PFSK-1 (cell line): ENCODE data around the gene NLRP11.

Experiments
- FOXP2 ChIP-seq: optimal IDR thresholded peaks from 2 replicates; pipeline ENCODE3; 2011; ENCODE audit warnings: borderline replicate concordance, control low read depth, inconsistent platforms; ENCODE audit not compliant: insufficient read depth; ENCODE audit errors: extremely low read length, extremely low read depth
- POLR2AphosphoS5 ChIP-seq: IDR thresholded peaks from 2 replicates; pipeline ENCODE4 v1.6.1; 2012; ENCODE audit warnings: low read depth, mild to moderate bottlenecking, control low read depth, low read length, moderate library complexity
- SIN3A ChIP-seq: IDR thresholded peaks from 2 replicates; pipeline ENCODE4 v1.6.1; 2012; ENCODE audit warnings: mild to moderate bottlenecking, low read length, moderate library complexity, borderline replicate concordance; ENCODE audit not compliant: insufficient read depth
- TAF1 ChIP-seq: IDR thresholded peaks from 2 replicates; pipeline ENCODE4 v1.6.1; 2012; ENCODE audit warnings: low read length, control low read depth, borderline replicate concordance; ENCODE audit not compliant: insufficient read depth
- TF ChIP-seq, protein P1 (sequence below), 2 experiments: IDR thresholded peaks; 2 replicates each; pipeline versions ENCODE4 v1.6.1 to v1.8.0; 2011 to 2012; ENCODE audit warnings: low read depth in 2 of 2, low read length in 2 of 2, control low read depth in 1 of 2, inconsistent platforms in 1 of 2, mild to moderate bottlenecking in 1 of 2, moderate library complexity in 1 of 2; ENCODE audit not compliant: insufficient read depth in 1 of 2

NLRP11 gene

DNA sequence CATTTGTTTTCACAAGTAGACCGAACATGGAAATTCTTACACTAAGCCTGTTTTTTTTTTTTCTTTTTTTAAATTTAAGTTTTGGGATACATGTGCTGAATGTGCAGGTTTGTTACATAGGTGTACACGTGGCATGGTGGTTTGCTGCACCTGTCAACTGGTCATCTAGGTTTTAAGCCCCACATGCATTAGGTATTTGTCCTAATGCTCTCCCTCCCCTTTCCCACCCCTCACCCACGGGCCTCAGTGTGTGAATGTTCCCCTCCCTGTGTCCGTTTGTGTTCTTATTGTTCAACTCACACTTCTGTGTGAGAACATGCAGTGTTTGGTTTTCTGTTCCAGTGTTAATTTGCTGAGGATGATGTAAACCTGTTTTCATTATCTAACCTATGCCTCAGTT lies 7.1 kb upstream of the NLRP11 start:
- TF ChIP-seq POLR2AphosphoS5 (no peak), FOXP2 (no peak), TAF1 (no peak), SIN3A (no peak)
- TF ChIP-seq, protein P1, sequence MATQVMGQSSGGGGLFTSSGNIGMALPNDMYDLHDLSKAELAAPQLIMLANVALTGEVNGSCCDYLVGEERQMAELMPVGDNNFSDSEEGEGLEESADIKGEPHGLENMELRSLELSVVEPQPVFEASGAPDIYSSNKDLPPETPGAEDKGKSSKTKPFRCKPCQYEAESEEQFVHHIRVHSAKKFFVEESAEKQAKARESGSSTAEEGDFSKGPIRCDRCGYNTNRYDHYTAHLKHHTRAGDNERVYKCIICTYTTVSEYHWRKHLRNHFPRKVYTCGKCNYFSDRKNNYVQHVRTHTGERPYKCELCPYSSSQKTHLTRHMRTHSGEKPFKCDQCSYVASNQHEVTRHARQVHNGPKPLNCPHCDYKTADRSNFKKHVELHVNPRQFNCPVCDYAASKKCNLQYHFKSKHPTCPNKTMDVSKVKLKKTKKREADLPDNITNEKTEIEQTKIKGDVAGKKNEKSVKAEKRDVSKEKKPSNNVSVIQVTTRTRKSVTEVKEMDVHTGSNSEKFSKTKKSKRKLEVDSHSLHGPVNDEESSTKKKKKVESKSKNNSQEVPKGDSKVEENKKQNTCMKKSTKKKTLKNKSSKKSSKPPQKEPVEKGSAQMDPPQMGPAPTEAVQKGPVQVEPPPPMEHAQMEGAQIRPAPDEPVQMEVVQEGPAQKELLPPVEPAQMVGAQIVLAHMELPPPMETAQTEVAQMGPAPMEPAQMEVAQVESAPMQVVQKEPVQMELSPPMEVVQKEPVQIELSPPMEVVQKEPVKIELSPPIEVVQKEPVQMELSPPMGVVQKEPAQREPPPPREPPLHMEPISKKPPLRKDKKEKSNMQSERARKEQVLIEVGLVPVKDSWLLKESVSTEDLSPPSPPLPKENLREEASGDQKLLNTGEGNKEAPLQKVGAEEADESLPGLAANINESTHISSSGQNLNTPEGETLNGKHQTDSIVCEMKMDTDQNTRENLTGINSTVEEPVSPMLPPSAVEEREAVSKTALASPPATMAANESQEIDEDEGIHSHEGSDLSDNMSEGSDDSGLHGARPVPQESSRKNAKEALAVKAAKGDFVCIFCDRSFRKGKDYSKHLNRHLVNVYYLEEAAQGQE (IDR thresholded peaks at IDR 0.05; ENCODE audit: insufficient read depth in 1 of 2, low read depth in 2 of 2, low read length in 2 of 2): no peak

DNA sequence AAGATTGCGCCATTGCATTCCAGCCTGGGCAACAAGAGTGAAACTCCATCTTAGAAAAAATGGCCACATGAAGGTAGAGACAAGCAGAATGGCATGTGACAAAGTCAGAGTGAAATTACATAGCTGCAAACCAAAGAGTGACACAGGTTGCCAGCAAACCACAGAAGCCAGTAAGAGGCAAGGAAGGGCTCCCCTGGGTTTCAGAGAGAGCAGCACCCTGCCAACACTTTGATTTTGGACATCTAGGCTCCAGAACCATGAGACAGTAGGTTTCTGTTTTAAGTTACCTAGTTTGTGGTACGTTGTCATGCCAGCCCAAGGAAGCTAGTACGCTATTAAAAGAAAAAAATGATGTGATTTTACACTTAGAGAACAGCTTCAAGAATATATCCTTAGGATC lies 6.5 kb upstream of the NLRP11 start:
- no peak for TF ChIP-seq POLR2AphosphoS5
- TF ChIP-seq, protein P1 (IDR thresholded peaks at IDR 0.05; ENCODE audit: insufficient read depth in 1 of 2, low read depth in 2 of 2, low read length in 2 of 2): no peak
- TF ChIP-seq TAF1: no peak
- TF ChIP-seq SIN3A: no peak
- no peak for TF ChIP-seq FOXP2

DNA sequence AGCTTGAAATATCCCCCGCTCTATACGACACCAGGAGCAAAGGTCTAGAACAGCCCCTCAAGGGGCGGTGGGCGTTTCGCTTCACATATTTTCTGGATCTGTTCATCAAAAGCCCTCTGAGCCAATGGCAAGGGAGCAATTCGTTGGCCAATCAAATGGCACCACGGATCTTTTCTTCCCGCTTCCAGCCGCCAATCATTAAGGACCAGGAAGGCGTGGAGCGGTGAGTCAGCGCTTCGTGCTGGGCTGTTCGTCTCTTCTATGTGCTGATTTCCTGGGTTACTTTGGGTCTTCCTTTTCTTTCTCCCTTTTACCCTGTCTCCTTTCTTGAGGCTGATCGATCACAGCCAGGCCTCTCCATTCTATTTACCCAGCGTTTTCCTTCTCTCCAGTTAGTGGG lies 4.5 kb upstream of the NLRP11 start, which contains the start of gene NLRP4:
Gene NLRP4, plus strand, starts transcription at position 201 of the 400 bp plus-strand sequence. CDS start 15,541 bp downstream, outside the sequence.
- TF ChIP-seq POLR2AphosphoS5: no peak
- TF ChIP-seq TAF1: no peak
- TF ChIP-seq, protein P1 (IDR thresholded peaks at IDR 0.05; ENCODE audit: insufficient read depth in 1 of 2, low read depth in 2 of 2, low read length in 2 of 2): no peak

DNA sequence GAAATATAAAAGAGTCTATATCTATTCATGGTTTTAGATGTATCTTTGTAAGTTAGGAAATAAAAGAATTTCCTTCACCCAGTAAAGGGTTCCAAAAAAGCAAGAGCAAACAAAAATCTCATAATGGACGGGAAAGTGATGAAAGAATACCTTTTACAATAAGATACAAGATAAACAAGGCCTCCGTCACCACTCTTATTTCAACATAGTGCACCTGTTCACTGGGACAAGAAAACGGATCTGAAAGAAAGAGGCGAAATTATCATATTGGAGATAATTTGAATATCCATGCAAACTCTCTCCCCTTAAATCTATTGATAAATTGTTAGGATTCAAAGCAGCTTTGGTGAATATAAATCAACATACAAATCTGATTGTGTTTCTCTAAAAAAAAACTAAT lies 877 bp upstream of the NLRP11 start:
- TF ChIP-seq, protein P1 (IDR thresholded peaks at IDR 0.05; ENCODE audit: insufficient read depth in 1 of 2, low read depth in 2 of 2, low read length in 2 of 2): no peak
- no peak for TF ChIP-seq SIN3A
- TF ChIP-seq TAF1: no peak
- TF ChIP-seq FOXP2: no peak
- no peak for TF ChIP-seq POLR2AphosphoS5

DNA sequence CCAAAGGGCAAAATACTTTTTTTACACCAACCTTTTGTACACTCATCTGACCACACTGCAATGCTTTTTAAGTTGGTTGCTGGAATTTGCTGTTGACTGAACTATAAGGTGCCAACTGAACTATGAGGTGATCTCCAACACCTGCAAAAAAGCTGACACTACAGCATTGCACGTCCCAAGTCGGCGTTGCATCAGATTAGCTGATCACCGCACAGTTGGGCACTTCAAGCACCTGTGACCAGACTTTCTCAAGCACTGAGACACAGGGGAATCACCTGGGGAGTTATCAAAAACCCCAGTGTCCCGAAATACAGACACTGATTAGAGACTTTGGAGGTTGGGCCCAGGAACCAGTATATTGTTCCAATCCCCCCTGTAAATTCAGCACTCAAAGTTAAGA lies 1.1 kb downstream of the NLRP11 start:
- no peak for TF ChIP-seq SIN3A
- TF ChIP-seq, protein P1 (IDR thresholded peaks at IDR 0.05; ENCODE audit: insufficient read depth in 1 of 2, low read depth in 2 of 2, low read length in 2 of 2): no peak
- TF ChIP-seq TAF1: no peak
- no peak for TF ChIP-seq FOXP2
- no peak for TF ChIP-seq POLR2AphosphoS5
